Activated CD8-positive, alpha-beta memory T cell treated with anti-CD3 and anti-CD28 coated beads, Interleukin-2, amount 50 U/mL, for 1 hour (primary cell): ENCODE results near the gene WAS.

Source experiments
- DNase-seq: peaks from one replicate; pipeline ENCODE4 v3.0.0-alpha.2; 2020; ENCODE audit errors: extremely low read depth

Gene WAS

GRCh38 chrX:48711929-48712505 lies 28.4 kb downstream of the WAS start:
- DNase-seq = no peak

GRCh38 chrX:48713847-48714246 lies 30.2 kb downstream of the WAS start:
- no peak for DNase-seq

GRCh38 chrX:48714573-48714972 lies 31.0 kb downstream of the WAS start:
- no peak for DNase-seq

GRCh38 chrX:48715072-48715471 lies 31.5 kb downstream of the WAS start:
- DNase-seq = no peak

- no peak for DNase-seq
These were observed 32.4 kb downstream of the WAS start for GRCh38 chrX:48715876-48716502.

- DNase-seq = no peak
These were observed 36.4 kb downstream of the WAS start for GRCh38 chrX:48719958-48720357.

GRCh38 chrX:48720577-48721250 lies 37.1 kb downstream of the WAS start:
- DNase-seq = no peak

- DNase-seq = no peak
These were observed 38.3 kb downstream of the WAS start for GRCh38 chrX:48721916-48722315.

- DNase-seq = no peak
These were observed 43.0 kb downstream of the WAS start for GRCh38 chrX:48726596-48726995.

GRCh38 chrX:48728653-48729052 lies 45.1 kb downstream of the WAS start:
- DNase-seq = no peak

- no peak for DNase-seq
These were observed 52.7 kb downstream of the WAS start for GRCh38 chrX:48736303-48736702.

GRCh38 chrX:48736878-48737212 lies 53.2 kb downstream of the WAS start:
- no peak for DNase-seq

GRCh38 chrX:48737213-48737938 lies 53.8 kb downstream of the WAS start:
- peak; percentile 78 for DNase-seq

- no peak for DNase-seq
These were observed 54.3 kb downstream of the WAS start for GRCh38 chrX:48737940-48738339.
